GM21360 (cell line): ENCODE measurements around the gene CDC42.

Source experiments
- ATAC-seq: cut with Tn5 transposase; IDR thresholded peaks from one replicate; pipeline ENCODE4 v1.9.1; 2021; ENCODE audit warnings: mild to moderate bottlenecking, moderate library complexity; ENCODE audit not compliant: unreplicated experiment

Gene CDC42

GRCh38 chr1:22104865-22105437 is 52.4 kb downstream of the CDC42 start:
- no peak for ATAC-seq

DNA sequence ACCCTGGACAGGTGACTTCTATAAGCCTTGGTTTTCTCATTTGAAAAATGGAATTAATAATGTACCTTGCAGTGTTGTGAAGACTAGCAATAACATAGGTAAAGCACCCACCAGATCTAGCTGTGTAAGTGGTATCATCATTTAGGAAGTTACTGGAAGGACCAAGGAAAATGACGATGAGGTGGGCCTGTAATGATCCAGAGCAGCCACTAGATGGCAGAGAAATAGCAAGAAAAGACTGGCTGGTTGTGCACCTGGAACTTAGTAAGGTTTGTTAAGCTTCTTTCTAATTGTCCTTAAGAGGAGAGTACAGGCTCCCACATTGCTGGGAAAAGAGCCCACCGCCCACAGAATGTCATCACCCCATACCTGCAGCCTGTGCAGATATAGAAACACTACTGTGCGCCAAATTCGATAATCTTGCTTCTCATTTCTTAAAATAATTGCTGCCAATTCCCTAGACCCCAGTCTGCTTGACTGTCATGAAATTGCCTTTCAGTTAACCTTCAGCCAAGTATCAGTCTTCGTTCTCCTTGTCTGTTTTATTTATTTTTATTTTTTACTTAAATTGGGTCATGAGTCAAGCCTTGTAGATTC is 53.2 kb downstream of the CDC42 start:
- ATAC-seq = no peak

DNA sequence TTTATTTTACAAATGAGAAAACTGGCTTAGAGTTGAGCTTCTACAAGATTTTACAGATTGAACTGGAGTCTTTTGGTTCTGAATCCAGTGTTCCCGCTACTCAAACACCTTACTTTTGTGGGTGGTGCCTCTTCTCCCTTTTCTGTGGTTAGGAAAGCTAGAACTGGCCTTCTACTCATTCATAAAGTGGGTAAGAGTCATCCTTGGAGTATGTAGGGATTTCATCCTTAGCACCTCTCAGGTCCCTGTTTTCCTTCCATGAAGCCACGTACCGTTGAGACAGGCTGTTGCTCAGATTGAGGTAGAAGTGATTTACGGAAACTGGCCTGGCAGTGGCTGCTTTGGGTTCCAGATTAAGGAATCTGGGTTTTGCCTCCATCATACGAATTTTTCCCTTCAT is 54.6 kb downstream of the CDC42 start:
- no peak for ATAC-seq

DNA sequence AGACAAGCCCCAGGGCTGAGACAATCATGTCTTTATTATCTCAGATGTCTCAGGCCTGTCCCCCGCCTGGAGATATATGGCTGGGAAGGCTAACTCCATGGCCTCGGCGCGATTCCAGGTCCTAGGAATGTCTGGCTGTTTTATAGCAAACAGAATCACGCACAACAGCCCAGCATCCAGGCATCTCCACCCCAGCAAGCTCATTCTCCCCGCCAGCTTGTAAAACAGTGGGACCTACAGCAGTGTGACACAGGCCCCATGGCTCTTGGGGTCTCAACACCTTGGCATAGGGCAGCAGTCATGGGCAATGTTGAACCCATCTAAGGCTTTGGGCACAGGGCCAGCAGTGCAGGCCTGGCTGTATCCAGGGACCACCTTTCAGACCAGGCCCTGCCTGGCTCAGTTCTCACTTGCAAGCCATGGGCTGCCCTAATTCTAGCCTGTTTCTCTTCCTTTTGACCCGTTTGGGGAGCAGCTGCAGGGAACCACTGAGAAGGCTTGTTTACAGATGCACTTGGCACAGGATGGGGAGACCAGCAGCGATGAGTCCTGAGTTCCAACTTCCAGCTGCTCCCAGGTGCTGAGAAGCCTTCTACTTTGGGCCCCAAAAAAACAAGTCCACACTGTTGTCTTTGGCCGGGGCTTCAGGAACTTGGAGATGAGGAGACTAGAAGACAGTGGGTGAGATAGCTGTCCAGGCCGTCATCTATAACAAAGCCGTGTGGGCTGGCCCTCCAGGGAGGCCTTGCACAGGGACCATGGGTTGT is 56.0 kb downstream of the CDC42 start:
- no peak for ATAC-seq

DNA sequence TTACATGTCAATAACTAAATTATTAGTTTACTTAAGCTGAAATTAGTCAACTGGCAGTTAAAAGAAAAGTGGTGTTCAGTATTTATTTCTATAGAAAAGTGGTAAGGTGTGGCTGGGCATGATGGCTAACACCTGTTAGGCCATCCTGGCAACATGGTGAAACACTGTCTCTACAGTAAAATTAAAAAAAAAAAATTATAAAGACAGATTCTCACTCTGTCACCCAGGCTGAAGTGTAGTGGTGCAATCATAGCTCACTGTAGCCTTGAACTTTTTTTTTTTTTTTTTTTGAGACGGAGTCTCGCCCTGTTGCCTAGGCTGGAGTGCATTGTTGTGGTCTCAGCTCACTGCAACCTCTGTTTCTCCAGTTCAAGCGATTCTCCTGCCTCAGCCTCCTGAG is 57.5 kb downstream of the CDC42 start:
- ATAC-seq = no peak

DNA sequence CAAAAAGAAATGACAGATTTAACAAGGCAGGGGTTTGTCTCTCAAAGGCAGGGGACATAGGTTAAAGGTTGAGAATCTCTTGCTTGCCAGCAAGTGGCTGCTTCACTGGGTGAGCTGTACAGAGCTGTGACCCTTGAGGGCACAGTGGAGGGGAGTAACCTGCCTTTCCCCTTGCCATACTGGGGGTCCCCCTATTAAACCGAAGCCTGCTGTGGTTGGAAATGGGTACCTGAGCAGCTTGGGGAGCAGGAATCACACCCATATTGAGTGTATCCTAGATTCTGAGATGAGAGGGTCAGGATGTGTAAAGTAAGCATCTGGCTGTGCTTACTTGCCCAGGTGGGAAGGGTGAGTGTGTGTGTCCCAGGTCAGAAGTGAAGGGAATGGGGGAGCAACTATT is 58.6 kb downstream of the CDC42 start:
- ATAC-seq = no peak

DNA sequence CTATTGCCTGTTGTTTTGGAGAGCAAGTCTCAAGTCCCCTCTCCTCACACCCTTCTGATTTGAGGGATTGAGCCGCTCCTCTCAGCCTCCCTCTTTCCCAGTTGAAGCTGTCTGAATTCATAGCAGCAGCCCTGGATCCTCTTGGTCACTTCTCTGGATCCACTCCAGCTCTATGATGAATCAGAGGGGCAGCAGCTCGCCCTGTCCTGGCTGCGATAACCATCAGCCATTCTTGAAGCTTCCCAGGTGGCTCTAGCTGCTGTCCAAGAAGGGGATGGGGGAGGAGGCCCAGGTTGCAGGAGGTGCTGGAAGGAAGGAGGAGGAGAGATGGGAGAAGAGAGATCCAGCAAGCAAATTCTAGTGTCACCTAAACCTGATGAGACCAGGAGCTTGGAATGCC is 59.1 kb downstream of the CDC42 start:
- ATAC-seq = no peak

DNA sequence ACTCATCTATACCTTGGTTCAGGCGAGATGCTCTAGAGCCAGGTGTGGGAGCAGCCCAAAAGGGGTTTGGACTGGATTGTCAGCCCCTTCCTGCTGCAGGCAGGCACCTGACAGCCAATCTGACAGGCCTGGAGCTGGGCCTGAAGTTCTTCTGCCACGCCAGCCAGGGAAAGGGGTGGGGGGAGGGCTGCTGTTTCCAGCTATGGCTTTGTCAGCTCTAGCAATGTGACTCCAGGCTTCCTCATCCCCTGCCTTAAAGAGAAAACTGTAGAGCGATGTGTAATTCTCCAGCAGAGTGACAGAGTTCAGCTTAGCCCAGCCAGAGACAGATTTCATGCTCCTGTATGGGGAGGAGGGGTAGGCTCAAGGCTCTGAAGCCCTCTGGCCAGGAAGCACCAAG is 60.0 kb downstream of the CDC42 start:
- ATAC-seq = no peak

DNA sequence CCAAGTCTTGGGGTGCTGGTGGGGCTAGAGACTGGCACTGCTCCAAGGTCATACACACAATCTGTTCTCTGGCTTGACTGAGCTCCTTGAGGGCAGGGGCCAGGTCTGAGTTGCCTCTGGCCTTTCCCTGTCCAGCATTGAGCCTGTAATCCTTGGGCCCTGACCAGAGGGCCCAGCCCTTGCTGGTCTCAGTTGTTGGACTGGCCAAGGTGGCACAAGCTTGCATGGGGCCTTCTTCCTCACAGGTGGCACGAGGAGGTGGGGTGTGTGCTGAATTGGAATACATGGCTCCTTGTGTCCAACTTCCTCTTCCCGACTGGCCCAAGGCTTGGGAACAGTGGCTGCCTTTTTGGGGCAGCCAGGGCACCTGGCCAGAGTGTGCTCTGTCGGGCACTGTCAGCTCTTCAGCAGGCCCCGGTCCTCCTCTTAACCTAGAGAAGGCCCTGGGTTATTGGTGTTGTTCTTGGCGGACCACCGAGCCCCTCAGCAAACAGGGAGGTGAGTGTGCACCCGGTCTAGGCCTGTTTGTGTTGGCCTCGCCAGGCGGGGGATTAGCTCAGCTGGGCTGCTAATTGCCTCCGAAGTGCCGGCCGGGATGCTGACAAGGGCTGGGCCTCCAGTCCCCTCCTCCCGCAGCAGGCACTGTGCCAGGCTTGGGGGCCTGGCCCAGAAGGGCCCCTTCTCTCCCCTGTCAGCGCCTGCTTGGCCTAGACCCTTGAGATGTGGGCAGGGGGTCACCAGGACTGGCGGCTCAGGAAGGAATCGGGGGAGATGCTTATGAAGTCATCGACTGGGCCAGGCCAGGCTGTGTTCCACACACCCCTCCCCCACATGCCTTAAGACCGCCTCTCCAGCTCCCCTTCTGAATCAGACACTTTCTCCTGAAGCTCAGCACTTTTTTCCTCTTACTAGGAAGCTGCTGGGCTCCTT is 61.8 kb downstream of the CDC42 start:
- no peak for ATAC-seq

- no peak for ATAC-seq
Measured at GRCh38 chr1:22115286-22115685, 62.8 kb downstream of the CDC42 start.

DNA sequence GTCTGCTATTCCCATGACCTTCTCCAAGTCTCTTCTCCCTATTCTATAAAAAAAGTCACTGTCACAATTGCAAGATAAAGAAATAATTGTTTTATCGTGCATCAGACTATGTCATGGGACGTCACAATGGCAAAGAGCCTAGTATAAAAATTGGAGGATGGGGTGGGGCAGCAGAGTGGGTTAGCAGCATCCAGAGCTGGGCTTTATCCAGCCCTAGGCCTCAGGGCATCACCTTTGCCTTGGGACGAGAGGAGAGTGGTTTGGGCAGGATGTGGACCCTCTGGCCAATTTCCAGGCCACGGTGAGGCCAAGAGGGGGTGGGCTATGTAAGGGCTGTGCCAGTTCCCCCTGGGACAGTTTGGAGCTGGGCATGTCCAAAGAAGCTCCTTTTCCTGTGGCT is 64.7 kb downstream of the CDC42 start:
- no peak for ATAC-seq

- ATAC-seq = no peak
Measured at GRCh38 chr1:22117851-22118250, 65.3 kb downstream of the CDC42 start.

DNA sequence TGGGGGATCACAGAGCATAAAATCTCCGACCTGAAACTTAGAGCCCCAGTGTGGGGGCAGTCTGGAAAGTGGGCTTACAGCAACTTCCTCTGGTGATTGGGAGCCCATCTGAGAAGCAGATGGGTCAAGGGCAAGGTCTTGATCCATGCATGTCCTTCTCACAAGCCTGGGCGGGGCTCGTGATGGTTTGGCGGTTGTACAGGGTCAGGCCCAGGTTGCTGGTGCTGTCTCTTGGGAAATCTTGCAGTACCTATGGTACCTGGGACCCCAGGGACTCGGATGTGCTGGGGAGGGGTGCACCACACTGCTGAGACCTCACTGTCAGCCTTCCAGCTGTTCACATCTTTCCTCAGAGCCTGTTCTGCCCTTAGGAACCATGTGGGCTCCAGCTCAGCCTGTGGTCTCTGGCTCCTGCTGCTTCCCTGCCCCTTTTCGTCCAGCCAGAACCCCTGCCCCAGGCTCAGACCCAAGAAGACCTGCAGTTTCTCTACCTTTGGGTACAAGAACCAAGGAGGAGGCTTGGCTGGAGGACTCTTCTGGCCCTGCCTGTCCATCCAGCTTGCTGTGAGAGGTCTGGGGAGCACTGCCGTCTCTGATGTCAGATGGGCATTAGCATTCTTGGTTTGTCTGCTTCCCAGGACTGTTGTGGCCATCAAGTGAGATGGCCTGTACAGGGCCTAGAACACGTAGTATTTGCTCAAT is 65.9 kb downstream of the CDC42 start:
- ATAC-seq = no peak

DNA sequence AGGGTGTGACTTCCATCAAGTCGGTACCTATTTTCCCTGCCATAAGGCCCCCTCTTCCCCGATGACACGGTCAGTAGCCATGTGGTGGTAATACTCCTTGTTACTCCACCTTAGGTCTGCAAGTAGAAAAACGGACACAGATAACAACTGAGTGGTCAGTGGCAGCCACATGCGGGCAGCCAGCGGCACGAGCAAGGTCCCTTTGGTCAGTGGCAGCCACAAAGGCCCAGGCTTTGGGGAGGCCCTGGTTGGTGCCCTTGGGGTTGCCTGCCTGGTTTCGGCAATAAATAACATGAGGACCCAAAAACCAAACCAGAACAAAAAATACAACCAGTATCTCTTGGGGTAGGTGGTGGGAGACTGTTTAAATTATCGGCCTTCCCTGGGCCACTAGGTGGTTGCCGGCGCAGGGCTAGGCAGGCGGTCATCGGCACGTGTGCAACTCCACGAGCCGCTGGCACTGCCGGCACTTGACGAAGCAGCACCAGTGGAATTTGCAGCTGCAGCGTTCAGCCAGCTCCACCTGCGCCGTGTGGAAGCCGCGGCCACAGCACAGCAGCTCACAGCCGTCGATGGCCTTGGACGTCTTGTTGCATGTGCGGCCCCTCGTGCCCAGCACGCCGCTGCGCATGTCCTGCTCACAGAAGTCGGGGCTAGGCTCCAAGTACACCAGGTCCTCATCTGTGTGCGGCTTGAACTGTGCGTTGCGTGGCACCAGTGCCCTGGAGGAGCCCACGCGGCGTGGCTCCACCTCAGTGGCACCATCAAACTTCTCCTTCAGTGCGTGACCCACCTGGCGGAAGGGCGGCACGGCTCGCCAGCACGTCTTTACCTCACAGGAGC is 67.3 kb downstream of the CDC42 start:
- ATAC-seq = no peak

DNA sequence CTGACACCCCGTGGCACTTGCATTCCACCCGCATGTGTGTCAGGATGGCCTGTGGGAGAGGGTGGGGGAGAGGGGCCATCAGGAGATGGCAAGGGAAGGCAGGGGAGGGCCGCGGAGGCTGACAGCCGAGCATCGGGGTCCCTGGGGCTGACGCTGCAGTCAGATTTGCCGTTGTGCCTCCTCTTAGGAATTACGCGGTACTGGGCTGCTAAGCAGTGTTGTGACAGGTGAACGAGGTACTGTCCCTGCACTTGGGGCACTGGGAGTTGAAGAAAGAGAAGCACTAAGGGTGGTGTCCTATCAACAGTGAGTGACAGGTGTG is 67.9 kb downstream of the CDC42 start:
- ATAC-seq = no peak

DNA sequence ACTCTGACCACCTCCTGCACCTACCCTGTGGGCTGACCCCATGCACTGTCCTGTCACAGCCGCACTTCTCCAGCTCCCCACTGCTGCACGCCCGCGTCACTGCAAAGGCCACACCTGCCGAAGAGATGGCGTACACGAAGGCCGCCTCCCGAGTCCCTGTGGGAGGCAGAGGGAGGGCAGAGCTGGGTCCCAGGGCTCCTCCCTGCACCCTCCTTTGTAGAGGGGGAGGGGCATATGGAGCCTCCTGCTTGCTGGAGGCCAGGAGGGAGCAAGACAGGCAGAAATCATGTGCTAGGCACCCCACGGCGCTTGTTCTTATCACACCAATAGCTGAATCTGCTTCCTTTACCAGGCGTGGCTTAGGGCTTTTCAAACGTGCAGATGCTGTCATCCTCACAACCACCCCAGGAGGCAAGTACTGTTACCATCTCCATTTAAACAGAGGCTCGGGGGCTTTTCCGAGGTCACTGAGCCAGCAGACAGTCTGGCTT is 69.0 kb downstream of the CDC42 start:
- ATAC-seq = no peak

DNA sequence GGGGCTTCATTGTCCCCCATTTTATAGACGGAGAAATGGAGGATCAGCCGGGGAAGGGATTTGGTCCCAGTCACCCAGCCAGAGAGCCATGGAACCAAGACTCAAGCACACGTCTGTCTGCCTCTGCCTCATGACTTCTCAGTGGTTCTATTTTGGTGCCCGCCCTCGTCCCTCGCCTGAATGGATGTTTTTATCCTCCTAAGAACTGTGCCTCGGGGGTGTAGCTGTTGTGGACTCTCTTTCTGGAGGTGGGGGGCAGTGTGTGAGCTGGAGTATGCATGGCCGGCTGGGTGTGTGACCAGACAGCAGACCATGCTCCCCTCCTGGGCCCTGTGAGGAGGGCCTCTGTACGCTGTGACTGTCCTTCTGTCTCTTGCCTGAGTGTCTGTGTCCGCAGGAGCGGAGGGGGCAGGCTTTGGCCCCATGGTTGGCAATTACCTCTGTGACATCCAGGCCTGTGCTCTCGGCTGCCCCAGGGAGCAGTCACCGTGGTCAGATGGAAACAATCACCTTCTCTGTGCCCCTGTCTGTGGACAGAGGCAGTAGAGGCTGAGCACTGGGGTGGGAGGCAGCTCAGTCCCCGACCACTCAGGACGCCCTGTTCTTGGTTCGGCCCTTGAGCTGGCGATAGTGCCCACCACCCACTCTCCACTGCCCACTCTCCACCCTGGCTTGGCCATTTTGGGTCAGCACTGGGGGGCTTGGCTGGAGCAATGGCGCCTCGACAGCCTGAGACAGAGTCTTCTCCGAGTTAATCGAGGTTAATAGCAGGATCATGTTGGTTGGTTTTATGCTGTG is 70.0 kb downstream of the CDC42 start:
- no peak for ATAC-seq

DNA sequence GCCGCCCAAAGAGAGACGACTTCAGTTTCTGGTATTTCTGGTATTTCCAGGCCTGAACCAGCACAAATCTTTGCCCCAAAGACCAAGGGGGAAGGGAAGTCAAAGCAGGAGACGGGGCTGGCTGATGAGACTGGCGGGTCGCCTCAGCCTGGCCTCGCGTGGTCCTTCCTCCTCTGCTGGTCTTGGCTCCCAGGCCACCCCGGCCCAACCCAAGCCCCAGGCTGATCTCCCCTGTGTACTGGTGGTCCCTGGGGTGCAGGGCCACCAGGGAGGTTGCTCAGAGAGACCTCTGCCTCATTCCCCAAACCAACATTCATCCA is 70.5 kb downstream of the CDC42 start:
- no peak for ATAC-seq

- ATAC-seq = no peak
Measured at GRCh38 chr1:22123901-22124404, 71.4 kb downstream of the CDC42 start.
